Activated naive CD4-positive, alpha-beta T cell treated with anti-CD3 and anti-CD28 coated beads, Interleukin-2, amount 10 ng/mL, durations not matched to agents 7 days and 5 days (primary cell): Measurements from ENCODE around the gene EXD3.

Source experiments
- CTCF ChIA-PET: fragments of 350-600 bp; sonication (Branson Sonifier 250); formaldehyde crosslinking; loops from one replicate; lab custom pipeline; 2021; ENCODE audit warnings: antibody characterized with exemption; lab: Charles Lee
- DNase-seq: peaks from one replicate; pipeline ENCODE4 v3.0.0-alpha.2; 2020
- H3K27ac Mint-ChIP-seq: one replicate; pipeline ENCODE4 v1.8.0; 2021; ENCODE audit warnings: mild to moderate bottlenecking, moderate library complexity, mixed read lengths
- H3K27me3 Mint-ChIP-seq: one replicate; pipeline ENCODE4 v1.8.0; 2021; ENCODE audit warnings: mild to moderate bottlenecking, mixed read lengths
- H3K36me3 Mint-ChIP-seq: one replicate; pipeline ENCODE4 v1.8.0; 2021; ENCODE audit warnings: mixed read lengths
- H3K4me1 Mint-ChIP-seq: one replicate; pipeline ENCODE4 v1.8.0; 2021; ENCODE audit warnings: mixed read lengths
- H3K4me3 Mint-ChIP-seq: one replicate; pipeline ENCODE4 v1.8.0; 2021; ENCODE audit warnings: mild to moderate bottlenecking, moderate library complexity, mixed read lengths
- H3K9me3 Mint-ChIP-seq: one replicate; pipeline ENCODE4 v1.8.0; 2021; ENCODE audit warnings: mixed read lengths

Gene EXD3

DNA sequence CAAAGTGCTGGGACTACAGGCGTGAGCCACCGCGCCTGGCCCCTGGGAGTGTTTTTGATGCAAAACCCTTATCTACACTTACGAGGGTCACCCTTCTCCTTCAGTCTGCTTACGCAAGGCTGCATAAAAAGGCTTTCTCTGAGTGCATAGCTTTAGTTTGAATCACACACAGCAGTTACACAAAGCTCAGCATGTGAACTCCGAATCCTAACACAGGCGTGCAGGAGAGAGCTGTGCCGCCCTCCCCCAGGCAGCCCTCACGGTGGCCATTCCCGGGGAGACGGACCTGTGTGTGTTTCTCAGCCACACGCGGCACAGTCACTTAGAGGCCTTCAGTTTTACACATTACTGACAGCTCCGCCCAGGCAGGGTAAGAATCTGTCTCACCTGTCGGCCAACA is 26.7 kb downstream of the EXD3 start:
- CTCF ChIA-PET: interaction anchor here (1.9 kb wide), 1 partner anchor 8 kb away, joined by 4 read pairs; no protein-coding TSS in a partner anchor
- Mint-ChIP-seq H3K27ac (no peak overlapping the region), H3K4me1 (peaks cover 3% of the 10 kb centered on the region), H3K27me3 (no peaks in the 10 kb centered on the region), H3K36me3 (peaks cover 1% of the 10 kb centered on the region), H3K4me3 (no peak overlapping the region), H3K9me3 (no peaks in the 10 kb centered on the region)
- no peak for DNase-seq

- Mint-ChIP-seq H3K27me3 (no peaks in the 10 kb centered on the region), H3K27ac (no peak overlapping the region), H3K4me3 (no peak overlapping the region), H3K9me3 (no peaks in the 10 kb centered on the region), H3K4me1 (peaks cover 3% of the 10 kb centered on the region), H3K36me3 (peaks cover 1% of the 10 kb centered on the region)
- CTCF ChIA-PET: interaction anchor here (1.9 kb wide), 1 partner anchor 9 kb away, joined by 4 read pairs; no protein-coding TSS in a partner anchor
- no peak for DNase-seq
Observed at GRCh38 chr9:137395666-137396010, 27.3 kb downstream of the EXD3 start.

DNA sequence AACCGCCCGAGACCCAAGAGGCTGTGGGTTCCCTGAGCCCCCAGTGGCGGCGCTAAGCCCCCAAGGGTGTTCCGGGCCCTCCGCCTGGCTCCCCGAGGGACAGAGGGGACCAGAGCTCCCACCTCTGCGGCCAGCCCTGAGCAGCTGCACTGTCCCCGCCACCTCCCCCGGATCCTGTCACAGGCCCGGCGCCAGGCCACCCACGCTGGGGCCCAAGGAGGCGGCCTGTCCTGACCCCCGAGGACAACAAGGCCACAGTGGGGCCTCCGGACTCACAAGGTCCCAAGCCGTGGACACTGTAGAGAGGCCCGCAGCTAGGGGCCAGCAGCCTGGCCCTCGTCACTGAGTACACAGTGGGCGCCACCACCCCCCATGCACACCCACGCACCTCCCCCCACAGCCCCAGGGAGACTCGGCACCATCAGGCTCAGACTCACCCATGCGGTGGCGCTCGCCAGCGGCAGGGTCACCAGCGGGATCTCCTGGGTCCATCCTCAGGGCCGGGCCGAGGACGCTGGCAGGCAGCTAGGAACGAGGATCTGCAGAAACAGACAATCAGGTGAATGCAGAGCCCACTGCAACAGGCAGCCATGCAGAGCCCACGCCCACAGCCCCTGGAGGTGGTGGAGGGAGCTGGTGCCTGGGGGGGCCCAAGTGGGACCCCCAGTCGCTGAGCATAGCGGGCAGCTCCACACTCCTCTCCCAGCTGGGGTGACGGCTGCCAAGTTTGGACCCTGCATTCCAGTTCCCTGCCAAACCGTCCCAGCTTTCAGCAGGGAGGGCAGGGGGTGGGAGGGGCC is 27.9 kb downstream of the EXD3 start:
- Mint-ChIP-seq H3K36me3 (peaks cover 1% of the 10 kb centered on the region), H3K27ac (no peak overlapping the region)

DNA sequence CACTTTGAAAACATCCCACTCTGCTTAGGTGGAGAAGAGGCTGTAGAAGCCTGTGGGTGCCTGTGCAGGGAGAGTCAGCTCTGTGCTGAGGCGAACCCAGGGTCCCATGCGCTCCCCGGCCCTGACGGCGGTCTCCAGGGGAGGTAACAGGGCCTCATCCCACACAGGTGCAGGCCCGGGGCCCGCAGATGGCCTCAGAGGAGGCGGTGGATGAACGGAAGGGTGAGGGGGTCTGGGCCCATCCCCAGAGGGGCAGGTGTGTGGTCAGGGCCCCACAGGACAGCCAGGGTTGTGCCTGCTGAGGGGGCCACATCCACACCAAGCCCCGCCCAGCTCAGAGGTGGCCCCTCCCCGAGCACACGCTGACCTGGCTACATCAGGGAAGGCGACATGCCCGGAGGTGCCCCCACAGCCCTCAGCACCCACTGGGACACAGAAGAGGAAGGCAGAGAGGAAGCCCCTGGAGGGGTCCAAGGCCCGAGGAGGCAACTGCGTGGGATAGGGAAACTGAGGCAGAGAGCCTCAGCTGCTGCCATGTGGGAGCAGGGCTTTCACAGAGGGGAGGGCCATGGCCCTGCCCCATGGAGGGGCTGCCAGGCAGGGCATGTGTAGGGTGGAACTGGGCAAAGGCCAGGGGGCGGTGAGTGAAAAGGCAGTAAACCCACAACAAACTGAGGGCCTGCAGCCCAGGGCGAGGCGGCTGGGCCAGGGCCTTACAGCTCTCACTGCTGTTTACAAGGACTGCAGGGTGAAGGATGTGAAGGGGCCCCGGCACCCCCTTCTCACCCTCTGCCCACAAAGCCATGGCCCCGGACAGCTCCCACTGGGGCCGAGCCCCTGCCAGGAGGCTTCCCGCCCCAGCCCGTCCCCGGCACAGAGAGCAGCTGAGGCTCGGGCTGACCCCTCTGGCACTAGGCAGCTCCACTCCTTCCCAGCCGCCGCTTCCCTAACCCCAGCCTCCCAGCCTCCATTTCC is 29.5 kb downstream of the EXD3 start:
- peaks cover 1% of the 10 kb centered on the region for H3K36me3 Mint-ChIP-seq
- no peaks in the 10 kb centered on the region for H3K9me3 Mint-ChIP-seq
- DNase-seq: no peak
- no peak overlapping the region for H3K4me3 Mint-ChIP-seq
- H3K4me1 Mint-ChIP-seq: peaks cover 6% of the 10 kb centered on the region
- no peak overlapping the region for H3K27ac Mint-ChIP-seq
- CTCF ChIA-PET: no interaction called here
- H3K27me3 Mint-ChIP-seq: no peaks in the 10 kb centered on the region

More for the DNA sequence above, 27.9 kb downstream of the EXD3 start:
- H3K27me3 Mint-ChIP-seq: no peaks in the 10 kb centered on the region
- no peak overlapping the region for H3K4me3 Mint-ChIP-seq
- no peaks in the 10 kb centered on the region for H3K9me3 Mint-ChIP-seq
- no peak for DNase-seq
- H3K4me1 Mint-ChIP-seq: peaks cover 6% of the 10 kb centered on the region
- CTCF ChIA-PET: interaction anchor here (1.9 kb wide), 1 partner anchor 9 kb away, joined by 4 read pairs; no protein-coding TSS in a partner anchor

DNA sequence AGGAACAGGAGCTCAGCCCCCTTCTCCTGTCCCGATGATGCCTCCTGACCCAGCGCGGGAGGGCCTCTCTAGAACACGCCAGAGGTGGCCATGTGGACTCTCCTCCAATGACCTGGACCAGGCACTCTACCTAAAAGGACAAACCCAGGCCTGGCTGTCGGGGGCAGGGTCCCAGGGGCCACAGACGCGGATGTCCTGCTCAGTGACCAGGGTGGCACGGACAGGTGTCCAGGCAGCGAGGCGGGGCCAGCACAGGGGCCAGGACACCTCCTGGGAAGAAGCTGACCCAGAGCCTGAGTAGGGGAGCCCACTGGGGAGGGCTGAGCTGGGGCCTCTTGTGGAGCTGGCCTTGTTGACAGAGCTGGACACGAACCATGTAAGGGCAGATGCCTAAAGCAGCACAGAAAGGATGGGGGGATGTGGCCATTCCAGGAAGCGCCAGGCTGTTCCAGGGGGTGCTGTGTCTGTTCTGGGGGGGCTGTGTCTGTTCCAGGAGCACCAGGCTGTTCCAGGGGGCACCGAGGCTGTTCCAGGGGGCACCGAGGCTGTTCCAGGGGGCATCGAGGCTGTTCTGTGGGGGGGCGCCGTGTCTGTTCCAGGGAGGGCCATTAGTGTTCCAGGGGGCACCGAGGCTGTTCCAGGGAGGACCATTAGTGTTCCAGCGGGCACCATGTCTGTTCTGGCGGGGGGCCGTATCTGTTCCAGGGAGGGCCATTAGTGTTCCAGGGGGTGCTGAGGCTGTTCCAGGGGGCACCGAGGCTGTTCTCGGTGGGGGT is 30.5 kb downstream of the EXD3 start:
- H3K4me3 Mint-ChIP-seq: no peak overlapping the region
- H3K27me3 Mint-ChIP-seq: no peaks in the 10 kb centered on the region
- no peak for DNase-seq
- H3K36me3 Mint-ChIP-seq: no peaks in the 10 kb centered on the region
- CTCF ChIA-PET: no interaction called here
- H3K27ac Mint-ChIP-seq: no peak overlapping the region
- H3K4me1 Mint-ChIP-seq: peaks cover 11% of the 10 kb centered on the region
- H3K9me3 Mint-ChIP-seq: no peaks in the 10 kb centered on the region

GRCh38 chr9:137391411-137391754 is 31.6 kb downstream of the EXD3 start:
- H3K27ac Mint-ChIP-seq: no peak overlapping the region
- peaks cover 16% of the 10 kb centered on the region for H3K4me1 Mint-ChIP-seq
- H3K4me3 Mint-ChIP-seq: no peak overlapping the region
- no peaks in the 10 kb centered on the region for H3K27me3 Mint-ChIP-seq
- CTCF ChIA-PET: no interaction called here
- H3K36me3 Mint-ChIP-seq: no peaks in the 10 kb centered on the region
- H3K9me3 Mint-ChIP-seq: no peaks in the 10 kb centered on the region
- DNase-seq: no peak

GRCh38 chr9:137390553-137391410 is 32.2 kb downstream of the EXD3 start:
- H3K27me3 Mint-ChIP-seq: no peaks in the 10 kb centered on the region
- no peaks in the 10 kb centered on the region for H3K36me3 Mint-ChIP-seq
- no peaks in the 10 kb centered on the region for H3K9me3 Mint-ChIP-seq
- DNase-seq: no peak
- H3K4me3 Mint-ChIP-seq: no peak overlapping the region
- CTCF ChIA-PET: no interaction called here
- peaks cover 18% of the 10 kb centered on the region for H3K4me1 Mint-ChIP-seq
- no peak overlapping the region for H3K27ac Mint-ChIP-seq

DNA sequence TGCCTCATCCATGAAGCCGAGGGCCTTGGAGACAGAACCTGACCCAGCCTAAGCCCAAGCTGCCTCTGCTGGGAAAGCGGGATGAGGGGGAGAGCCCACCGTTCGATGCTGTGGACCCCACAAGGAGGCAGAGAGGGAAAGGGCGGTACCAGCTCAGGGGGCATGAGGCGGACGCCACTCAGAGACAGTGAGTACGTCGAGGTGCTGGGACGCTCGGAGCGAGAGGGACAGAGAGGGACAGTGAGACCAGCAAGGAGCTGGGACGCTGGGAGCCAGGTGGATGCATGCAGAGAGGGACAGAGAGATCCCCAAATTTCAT is 33.6 kb downstream of the EXD3 start:
- DNase-seq: no peak
- H3K27me3 Mint-ChIP-seq: no peaks in the 10 kb centered on the region
- peaks cover 18% of the 10 kb centered on the region for H3K4me1 Mint-ChIP-seq
- H3K27ac Mint-ChIP-seq: peak overlapping the region; percentile 49
- H3K36me3 Mint-ChIP-seq: no peaks in the 10 kb centered on the region
- no peaks in the 10 kb centered on the region for H3K9me3 Mint-ChIP-seq
- H3K4me3 Mint-ChIP-seq: no peak overlapping the region
- CTCF ChIA-PET: no interaction called here

DNA sequence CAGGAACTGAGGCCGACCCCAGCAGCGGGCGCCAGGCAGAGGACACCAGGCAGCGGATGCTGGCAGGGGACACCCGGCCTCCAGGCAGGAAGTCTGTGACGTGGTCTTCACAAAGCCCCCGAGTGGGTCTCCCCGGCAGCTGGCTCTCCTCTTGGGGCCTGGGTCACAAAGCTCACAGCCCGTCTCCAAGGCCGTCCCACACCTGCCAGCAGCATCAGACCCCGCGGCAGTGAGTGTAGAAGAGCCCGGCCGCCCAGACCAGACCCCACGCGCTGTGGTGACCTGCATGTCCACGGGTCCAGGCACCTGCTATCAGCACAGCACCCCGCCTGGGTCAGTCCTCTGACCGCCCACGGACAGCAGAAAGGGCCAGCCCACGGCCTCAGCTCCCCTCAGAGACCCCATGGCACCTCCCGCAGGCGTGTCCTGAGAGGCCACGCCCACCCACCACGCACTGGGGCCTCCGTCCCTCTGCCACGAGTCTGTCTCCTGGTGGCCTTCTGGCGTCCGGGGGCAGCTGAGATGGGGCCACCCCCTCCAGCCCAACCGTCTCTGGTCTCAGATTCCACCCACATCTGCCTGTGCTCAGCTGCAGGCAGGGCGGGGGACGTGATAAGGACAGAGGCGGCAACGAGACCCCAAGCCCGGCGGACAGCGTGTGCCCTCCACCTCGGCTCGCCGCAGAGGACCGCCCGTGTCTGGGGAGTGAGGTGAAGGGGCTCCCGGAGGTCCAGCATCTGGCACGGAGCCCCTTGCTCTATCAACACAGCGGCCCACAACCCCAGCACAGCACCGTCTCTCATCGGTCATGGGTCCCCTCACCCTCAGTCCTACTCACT is 34.2 kb downstream of the EXD3 start:
- Mint-ChIP-seq H3K27me3 (no peaks in the 10 kb centered on the region), H3K4me3 (no peak overlapping the region), H3K4me1 (peaks cover 18% of the 10 kb centered on the region), H3K36me3 (no peaks in the 10 kb centered on the region), H3K27ac (peak overlapping the region; percentile 81), H3K9me3 (no peaks in the 10 kb centered on the region)
- CTCF ChIA-PET: no interaction called here
- no peak for DNase-seq

- Mint-ChIP-seq H3K36me3 (no peaks in the 10 kb centered on the region), H3K27ac (peak overlapping the region; percentile 81), H3K9me3 (no peaks in the 10 kb centered on the region), H3K4me3 (no peak overlapping the region), H3K27me3 (no peaks in the 10 kb centered on the region), H3K4me1 (peaks cover 18% of the 10 kb centered on the region)
- no peak for DNase-seq
- CTCF ChIA-PET: no interaction called here
Observed at GRCh38 chr9:137387891-137388560, 34.9 kb downstream of the EXD3 start.

- Mint-ChIP-seq H3K4me1 (peaks cover 18% of the 10 kb centered on the region), H3K36me3 (no peaks in the 10 kb centered on the region), H3K4me3 (no peak overlapping the region), H3K27me3 (no peaks in the 10 kb centered on the region), H3K27ac (peak overlapping the region; percentile 89), H3K9me3 (no peaks in the 10 kb centered on the region)
- CTCF ChIA-PET: no interaction called here
- peak; percentile 59 for DNase-seq
Observed at GRCh38 chr9:137387114-137387890, 35.7 kb downstream of the EXD3 start.
